Astrocyte of the cerebellum (primary cell): ENCODE measurements around the gene PRIM2.
A peak's percentile ranks its signal among the peaks of the same experiment; 100 is the strongest.
"Not testable (repeated sequence)": the region's sequence is repeated elsewhere in the genome, so short reads cannot be mapped to it uniquely, and the experiment has no call there.

Experiments
- DNase-seq: peaks from one replicate; pipeline ENCODE4 v3.0.0-alpha.2; 2011; ENCODE audit warnings: low read depth
- H3K4me3 ChIP-seq: 2 replicates; pipeline ENCODE4 v1.5.1; 2011; ENCODE audit warnings: mild to moderate bottlenecking, low read depth, low read length, moderate library complexity
- in situ Hi-C: cut with HindIII; loops from 2 replicates; pipeline ENCODE4 v1.10.0; 2017; ENCODE audit warnings: low sequenced_read_pairs
- TF ChIP-seq, protein P1 (sequence below): IDR thresholded peaks from 2 replicates; pipeline ENCODE4 v1.5.1; 2012; ENCODE audit warnings: low read length, low read depth, moderate library complexity, mild to moderate bottlenecking; ENCODE audit errors: missing control alignments

Gene PRIM2

GRCh38 chr6:57659794-57660193 is 342.4 kb downstream of the PRIM2 start:
- in situ Hi-C loops, DNase-seq, H3K4me3 ChIP-seq: not testable (repeated sequence)

GRCh38 chr6:57660940-57661339 is 343.5 kb downstream of the PRIM2 start:
- DNase-seq, in situ Hi-C loops: not testable (repeated sequence)

GRCh38 chr6:57668108-57668507 is 350.7 kb downstream of the PRIM2 start:
- H3K4me3 ChIP-seq, DNase-seq, in situ Hi-C loops: not testable (repeated sequence)

More at GRCh38 chr6:57660940-57661339, 343.5 kb downstream of the PRIM2 start:
- not testable (repeated sequence) for H3K4me3 ChIP-seq

DNA sequence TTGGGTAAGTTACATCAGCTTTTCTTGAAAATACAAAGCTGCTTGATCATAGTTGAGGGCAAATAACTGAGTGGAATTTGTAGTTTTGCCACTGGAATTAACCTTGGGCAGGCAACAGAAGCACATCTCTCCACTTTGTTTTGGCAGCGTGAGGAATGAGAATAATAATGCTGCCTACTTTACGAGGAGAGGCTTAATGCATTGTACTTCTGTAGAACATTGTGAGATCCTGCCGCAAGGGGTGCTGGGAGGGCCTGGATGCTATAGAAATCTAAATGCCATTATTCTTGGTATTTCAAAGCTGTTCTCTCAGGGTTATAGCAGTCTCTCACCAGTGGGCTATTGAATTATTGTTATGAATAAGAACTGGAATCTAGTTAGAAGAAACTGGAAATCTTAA is 353.8 kb downstream of the PRIM2 start:
- in situ Hi-C loops, H3K4me3 ChIP-seq, DNase-seq: not testable (repeated sequence)

DNA sequence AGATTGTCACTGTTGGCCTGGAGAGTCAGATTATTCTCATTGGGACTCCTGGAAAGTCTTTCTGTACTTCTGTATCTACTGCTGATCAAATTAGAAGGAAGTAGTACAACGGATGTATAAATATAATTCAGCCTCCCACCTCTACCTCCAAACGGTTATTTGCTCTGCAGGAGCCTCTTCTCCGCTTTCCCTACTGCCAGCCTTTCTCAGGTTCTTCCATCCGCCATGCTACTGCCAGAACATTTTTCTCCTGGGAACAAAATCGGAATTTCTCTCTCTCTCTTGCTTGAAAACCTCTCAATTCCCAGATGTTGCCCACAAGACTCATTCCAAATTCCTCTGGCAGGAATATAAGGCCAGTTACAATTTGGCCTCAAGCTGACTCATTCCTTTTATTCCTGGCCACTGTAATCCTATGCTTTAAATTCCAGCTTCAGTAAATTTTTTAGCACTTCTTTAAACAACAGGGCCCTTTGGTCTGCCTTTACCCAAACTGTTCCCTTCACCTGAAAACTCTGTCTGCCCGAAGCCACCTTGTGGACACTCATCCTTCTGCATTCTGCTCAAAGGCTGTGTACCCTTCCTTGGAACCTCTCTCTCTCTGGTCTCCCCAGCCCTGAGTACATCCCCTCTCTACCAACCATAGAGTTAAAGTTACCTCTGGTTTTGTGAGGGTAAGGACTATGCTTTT is 354.7 kb downstream of the PRIM2 start:
- H3K4me3 ChIP-seq, in situ Hi-C loops: not testable (repeated sequence)
- DNase-seq, result peak; percentile 15
- TF ChIP-seq, protein P1, sequence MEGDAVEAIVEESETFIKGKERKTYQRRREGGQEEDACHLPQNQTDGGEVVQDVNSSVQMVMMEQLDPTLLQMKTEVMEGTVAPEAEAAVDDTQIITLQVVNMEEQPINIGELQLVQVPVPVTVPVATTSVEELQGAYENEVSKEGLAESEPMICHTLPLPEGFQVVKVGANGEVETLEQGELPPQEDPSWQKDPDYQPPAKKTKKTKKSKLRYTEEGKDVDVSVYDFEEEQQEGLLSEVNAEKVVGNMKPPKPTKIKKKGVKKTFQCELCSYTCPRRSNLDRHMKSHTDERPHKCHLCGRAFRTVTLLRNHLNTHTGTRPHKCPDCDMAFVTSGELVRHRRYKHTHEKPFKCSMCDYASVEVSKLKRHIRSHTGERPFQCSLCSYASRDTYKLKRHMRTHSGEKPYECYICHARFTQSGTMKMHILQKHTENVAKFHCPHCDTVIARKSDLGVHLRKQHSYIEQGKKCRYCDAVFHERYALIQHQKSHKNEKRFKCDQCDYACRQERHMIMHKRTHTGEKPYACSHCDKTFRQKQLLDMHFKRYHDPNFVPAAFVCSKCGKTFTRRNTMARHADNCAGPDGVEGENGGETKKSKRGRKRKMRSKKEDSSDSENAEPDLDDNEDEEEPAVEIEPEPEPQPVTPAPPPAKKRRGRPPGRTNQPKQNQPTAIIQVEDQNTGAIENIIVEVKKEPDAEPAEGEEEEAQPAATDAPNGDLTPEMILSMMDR, result peak; percentile 37

DNA sequence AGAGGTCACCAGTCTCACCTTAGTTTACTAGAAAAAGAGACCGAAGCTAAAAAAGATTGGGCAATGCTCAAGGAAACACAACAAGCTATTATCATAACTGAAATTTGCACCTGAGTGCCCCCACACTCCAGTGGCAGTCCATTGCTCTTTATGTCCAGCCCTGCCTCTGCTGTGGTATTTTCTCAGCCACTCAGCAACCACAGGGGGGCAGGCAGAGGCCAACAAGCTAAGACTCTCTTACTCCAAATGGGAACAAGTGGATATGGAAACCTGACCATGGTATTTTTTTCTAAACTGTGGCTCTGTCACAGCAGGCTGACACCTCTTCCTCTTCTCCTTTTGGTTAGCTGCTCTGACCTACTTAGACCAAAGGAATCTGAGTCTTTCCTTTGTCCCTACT is 355.9 kb downstream of the PRIM2 start:
- in situ Hi-C loops, H3K4me3 ChIP-seq: not testable (repeated sequence)
- DNase-seq, result peak; percentile 4

GRCh38 chr6:57675386-57675785 is 358.0 kb downstream of the PRIM2 start:
- DNase-seq, H3K4me3 ChIP-seq, in situ Hi-C loops: not testable (repeated sequence)

DNA sequence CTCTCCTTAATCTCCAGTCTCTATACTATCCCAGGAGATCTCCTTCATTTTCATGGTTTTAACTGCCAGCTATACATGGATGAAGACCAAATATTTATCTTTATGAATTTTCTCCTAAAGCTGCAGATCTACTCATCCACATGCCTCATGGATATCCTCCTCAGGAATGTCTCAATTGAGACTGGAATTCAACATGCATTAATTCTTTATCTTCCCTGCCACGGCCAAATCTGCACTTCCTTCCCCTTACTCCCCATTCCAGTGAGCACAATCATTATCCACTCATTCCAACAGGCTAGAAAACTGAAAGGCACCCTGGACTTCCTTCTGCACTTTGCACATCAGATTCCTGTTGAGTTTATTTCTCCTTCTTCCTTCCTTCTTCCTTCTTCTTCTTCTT is 379.0 kb downstream of the PRIM2 start:
- H3K4me3 ChIP-seq, in situ Hi-C loops, DNase-seq: not testable (repeated sequence)
